Stimulated activated CD4-positive, alpha-beta T cell treated with anti-CD3 and anti-CD28 coated beads, Interleukin-2, amount 100 ng/mL, for 4 hours (primary cell): Measurements from ENCODE around the gene POLR1A.
A peak's percentile ranks its signal among the peaks of the same experiment; 100 is the strongest.

ENCODE experiments used
- DNase-seq: peaks from one replicate; pipeline ENCODE4 v3.0.0-alpha.2; 2020; ENCODE audit warnings: low read depth

The POLR1A gene

GRCh38 chr2:86105252-86105968 is at the start of gene POLR1A:
Gene POLR1A (minus strand): TSS chr2:86105886. CDS start chr2:86105776, 110 bp downstream.
- peak; percentile 71 for DNase-seq

- DNase-seq, result no peak
Observed at GRCh38 chr2:86150502-86150901, 44.8 kb upstream of the POLR1A start.

GRCh38 chr2:86147793-86148192 is 42.1 kb upstream of the POLR1A start:
- DNase-seq, result no peak

GRCh38 chr2:86143926-86144685 is 38.4 kb upstream of the POLR1A start:
- no peak for DNase-seq

GRCh38 chr2:86143307-86143706 is 37.6 kb upstream of the POLR1A start:
- no peak for DNase-seq

GRCh38 chr2:86142436-86143257 is 37.0 kb upstream of the POLR1A start:
- no peak for DNase-seq

GRCh38 chr2:86140969-86141392 is 35.3 kb upstream of the POLR1A start:
- DNase-seq, result no peak

GRCh38 chr2:86139981-86140380 is 34.3 kb upstream of the POLR1A start:
- DNase-seq, result no peak

GRCh38 chr2:86138736-86139625 is 33.3 kb upstream of the POLR1A start:
- no peak for DNase-seq

- no peak for DNase-seq
Observed at GRCh38 chr2:86136141-86136540, 30.5 kb upstream of the POLR1A start.

GRCh38 chr2:86135653-86136052 is 30.0 kb upstream of the POLR1A start:
- DNase-seq, result no peak

GRCh38 chr2:86134709-86135108 is 29.0 kb upstream of the POLR1A start:
- DNase-seq, result no peak

- no peak for DNase-seq
Observed at GRCh38 chr2:86124683-86125082, 19.0 kb upstream of the POLR1A start.

GRCh38 chr2:86123328-86123925 is 17.7 kb upstream of the POLR1A start:
- DNase-seq, result no peak

- no peak for DNase-seq
Observed at GRCh38 chr2:86118130-86118529, 12.4 kb upstream of the POLR1A start.

GRCh38 chr2:86107031-86107430 is 1.3 kb upstream of the POLR1A start:
- DNase-seq, result no peak

GRCh38 chr2:86105969-86106945 is 571 bp upstream of the POLR1A start, which contains the start of gene PTCD3:
Gene PTCD3 (plus strand): TSS chr2:86106235. CDS start chr2:86106248, 13 bp downstream.
- DNase-seq, result peak; percentile 93

GRCh38 chr2:86102157-86102556 is 3.5 kb downstream of the POLR1A start:
- DNase-seq, result no peak

- no peak for DNase-seq
Observed at GRCh38 chr2:86097913-86098312, 7.8 kb downstream of the POLR1A start.
